GM18909 (cell line): Measurements from ENCODE around the gene AHDC1.

Experiments
- ATAC-seq: cut with Tn5 transposase; IDR thresholded peaks from one replicate; pipeline ENCODE4 v1.9.1; 2021; ENCODE audit warnings: mild to moderate bottlenecking; ENCODE audit not compliant: unreplicated experiment, poor library complexity

The AHDC1 gene

GRCh38 chr1:27600498-27601175, 3.3 kb downstream of the AHDC1 start:
- no peak for ATAC-seq

DNA sequence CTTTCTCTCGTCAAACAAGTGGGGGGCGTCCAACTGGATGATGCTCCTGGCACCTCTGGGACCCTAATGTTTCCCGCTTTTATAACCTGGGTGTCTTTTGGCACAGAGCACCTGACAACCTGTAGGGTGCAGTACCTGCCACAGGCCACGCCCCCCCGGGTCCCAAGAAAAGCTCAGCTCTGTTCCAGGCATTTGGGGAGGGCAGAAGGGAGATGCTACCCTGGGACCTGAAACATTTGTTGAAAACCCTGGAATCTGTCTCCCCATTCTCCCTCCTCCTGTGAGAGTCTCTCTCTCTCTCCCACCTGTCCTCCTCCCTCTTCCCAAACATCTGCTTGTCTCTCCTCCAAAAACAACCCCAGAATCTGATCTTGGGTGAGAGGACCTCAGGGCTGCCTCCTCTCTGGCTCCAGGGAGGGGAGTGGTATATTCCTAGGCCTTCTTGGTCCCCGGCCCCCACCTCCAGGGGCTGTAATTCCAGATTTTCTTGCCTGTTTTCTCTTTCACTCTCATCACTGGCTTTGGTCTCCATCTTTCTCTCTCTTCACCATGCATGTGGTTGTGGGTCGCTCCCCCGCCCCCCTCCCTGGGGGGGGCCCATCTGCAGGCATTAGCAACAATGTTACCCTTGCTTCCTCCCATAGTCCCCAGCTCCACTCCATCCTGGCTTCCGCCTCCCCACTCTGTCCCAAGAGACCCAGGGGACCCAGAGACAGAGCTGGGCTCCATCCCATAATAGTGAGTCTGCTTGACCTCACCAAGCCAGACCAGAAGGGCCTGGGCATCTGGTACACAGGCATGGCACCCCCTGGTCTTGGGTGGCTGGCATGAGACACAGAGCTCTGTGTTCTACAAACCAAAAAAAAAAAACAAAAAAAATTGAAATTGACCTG, 4.1 kb downstream of the AHDC1 start:
- ATAC-seq, result no peak

GRCh38 chr1:27598902-27599528, 4.9 kb downstream of the AHDC1 start:
- no peak for ATAC-seq

DNA sequence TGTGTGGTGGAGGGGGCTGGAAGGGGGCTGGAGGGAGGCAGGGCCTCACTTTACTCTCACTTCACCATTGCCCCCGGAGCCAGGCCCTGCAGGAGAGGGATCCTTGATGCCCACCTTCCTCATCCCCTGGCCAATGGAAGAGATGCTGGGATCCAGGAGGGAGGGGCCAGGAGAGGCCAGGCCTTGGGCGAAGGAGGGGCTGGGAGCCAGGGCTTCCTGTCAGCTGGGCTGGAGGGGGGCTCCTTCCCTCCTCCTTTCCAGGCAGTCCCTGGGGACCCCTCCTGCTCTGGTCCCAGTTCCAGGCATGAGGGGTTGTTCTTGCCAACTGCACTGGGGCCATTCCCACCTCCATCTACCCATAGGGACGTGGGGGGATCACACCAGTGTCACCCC, 5.7 kb downstream of the AHDC1 start:
- ATAC-seq, result no peak

GRCh38 chr1:27597516-27598294, 6.2 kb downstream of the AHDC1 start:
- ATAC-seq, result no peak

GRCh38 chr1:27596986-27597385, 7.0 kb downstream of the AHDC1 start:
- ATAC-seq, result no peak

- ATAC-seq, result no peak
Measured at GRCh38 chr1:27596261-27596660, 7.7 kb downstream of the AHDC1 start.

DNA sequence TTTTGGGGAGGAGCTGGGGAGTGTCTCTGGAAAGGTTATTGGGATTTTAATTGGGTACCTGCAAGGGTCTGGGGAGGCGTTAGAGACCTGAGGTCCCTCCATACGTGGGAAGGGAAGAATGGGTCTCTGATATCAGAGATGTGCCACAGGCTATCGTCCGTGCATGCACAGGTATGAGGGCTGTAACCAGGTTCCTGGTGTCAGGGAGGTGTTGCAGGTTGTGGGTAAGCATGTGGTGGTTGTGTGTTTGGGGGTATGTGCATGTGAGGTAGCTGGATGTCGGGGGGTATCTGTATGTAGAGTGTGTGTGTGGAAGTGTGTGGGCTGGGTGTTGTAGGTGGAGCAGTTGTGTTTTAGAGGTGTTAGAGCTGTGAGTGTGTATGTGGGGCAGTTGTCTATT, 8.3 kb downstream of the AHDC1 start:
- no peak for ATAC-seq

DNA sequence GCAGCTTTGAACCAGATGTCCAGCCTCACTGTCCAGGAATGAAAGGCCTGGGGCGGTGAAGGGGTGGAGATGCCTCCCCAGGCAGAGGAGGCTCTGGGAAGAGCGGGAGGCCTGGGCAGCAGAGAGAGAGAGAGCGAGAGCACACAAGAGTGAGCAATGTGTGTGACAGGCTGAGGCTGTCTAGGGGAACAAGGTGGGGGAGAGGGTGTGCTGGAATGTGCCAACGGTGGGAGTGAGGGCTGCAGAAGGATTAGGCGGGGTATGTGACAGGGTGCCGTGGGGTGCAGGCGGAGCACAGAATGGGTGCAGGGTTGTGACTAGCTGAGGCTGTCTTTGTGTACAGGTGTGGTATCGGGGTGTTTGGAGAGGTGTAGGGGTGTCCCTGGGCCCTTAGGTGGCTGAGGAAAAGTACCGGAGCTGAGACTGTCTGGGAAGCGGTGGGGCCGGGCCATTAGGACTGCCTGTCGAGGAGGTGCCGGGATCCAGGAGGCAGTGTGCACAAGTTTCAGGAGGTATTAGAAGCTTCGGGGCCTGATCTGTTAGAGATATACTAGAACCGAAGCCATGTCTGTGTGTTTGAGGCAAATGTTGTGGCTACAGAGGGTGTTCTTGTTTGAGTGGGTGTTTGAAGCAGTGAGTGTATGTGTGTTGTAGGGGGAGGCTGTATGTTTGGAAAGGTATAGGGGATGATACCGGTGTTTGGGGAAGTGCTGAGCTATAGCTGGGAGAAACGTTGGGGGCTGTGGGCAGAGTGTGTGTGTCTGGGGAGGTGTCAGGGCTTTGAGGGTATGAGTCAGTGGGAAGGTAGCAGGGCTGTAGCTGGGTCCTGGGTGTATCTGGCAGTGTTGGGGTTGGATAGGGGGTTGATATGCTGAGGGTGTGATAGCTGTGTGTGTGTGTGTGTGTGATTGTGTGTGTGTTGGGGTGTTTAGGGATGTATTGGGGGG, 9.1 kb downstream of the AHDC1 start:
- ATAC-seq, result no peak

- ATAC-seq, result no peak
Measured at GRCh38 chr1:27593678-27594563, 10.0 kb downstream of the AHDC1 start.

DNA sequence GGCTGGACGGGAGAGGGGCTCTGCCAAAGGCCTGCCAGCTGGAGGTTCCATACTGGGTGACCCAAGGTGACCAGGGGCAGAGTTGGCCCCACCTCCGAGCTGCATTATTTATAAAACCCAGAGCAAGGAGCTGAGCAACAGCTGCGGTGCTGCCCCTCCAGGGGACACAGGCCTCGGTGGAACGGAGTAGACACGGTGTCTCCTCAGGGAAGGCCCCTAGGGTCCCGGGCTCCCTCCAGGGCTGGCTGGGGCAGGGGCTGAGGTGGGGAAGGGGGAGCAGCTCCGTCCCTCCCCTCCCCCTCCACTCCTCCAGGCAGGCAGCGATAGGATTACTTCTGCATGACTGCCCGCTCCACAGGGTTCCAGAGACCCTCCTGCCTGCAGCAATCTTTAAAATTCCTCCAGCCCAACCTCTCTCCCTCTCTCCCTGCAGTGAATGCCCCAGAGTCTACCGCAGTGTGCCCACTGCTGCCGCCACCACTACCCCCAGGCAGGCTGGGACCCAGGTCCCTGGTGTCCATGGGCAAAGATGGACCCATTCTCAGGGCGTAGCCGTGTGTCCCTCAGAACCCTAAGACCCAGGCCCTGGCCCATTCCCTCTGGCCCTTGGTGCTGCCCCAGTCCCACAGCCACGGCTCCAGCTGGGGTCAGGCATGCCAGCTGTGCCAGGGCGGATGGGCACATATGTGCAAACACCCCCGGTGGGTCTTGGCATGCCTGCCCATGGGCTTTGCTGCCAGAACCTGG, 10.8 kb downstream of the AHDC1 start:
- ATAC-seq, result no peak

- no peak for ATAC-seq
Measured at GRCh38 chr1:27592232-27592930, 11.6 kb downstream of the AHDC1 start.

DNA sequence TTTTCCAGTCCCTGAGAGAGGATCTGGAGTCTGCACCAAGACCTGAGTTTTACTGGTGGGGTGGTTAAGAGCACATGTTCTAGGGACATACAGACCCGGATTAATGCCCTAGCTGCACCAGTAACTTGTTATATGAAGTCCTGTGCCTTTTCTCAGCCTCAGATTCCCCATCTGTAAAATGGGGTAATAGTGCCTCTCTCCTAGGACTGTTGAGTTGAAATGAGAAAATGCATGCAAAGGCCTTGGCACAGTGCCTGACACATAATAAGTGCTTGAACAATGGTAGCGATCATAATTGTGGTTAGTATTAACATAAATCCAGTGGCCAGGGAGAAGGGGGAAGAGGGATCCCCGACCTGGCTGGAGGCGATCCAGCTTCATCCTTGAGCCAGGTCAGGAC, 12.3 kb downstream of the AHDC1 start:
- ATAC-seq, result no peak

DNA sequence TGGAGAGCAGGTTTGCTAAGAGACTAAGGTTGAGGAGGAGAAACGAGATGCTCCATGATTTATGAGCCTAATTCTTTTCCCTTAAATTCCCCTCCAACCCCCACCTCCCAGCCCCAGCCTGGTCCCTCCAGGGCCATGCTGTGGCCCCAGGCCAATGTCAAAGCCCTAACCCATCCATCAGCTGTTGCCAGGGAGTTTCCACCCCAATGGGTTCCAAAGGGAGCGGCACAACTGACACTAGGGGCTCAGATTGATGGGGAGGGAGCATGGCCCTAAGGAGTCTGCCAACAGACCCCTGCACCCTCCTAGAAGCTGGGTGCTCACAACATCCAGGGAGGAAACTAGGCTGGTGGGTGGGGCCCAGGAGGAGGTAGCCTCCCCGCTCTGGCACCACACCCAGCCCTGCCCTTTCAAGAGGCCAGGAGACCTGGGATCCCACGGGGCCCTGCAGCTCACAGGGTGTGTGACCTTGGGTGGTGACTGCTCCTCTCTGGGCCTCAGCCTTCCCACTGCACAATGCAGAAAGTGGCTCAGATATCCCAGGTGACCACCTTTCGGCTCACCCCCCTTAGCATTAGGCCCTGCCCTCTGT, 12.9 kb downstream of the AHDC1 start:
- ATAC-seq, result no peak

DNA sequence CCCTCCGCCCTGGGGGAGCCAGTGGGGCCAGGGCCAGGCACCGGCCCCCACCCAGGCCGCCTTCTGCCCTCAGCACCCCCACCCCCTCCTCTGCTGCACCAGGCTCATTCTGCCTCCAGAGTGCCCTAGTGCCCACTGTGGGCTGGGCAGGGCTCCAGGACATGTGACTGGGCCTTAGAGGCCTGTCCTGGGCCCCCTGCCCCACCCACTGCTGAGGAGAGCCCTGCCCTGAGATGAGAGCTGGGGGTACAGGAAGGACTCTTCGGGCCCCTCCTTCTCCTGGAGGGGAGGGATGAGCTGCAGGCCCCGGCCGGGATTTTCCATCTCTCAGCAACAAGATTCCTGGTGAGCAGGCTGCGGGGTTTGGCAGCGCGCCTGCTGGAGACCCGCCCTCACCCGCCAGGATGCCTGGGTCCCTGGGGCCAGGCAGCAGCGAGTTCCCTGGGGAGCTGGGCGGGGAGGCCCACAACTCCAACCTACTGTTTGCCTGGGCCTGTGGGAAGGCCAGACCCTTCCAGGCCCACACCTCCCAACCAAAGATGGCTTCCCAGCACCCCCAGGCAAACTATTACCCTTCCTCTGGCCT, 14.0 kb downstream of the AHDC1 start:
- ATAC-seq, result no peak

DNA sequence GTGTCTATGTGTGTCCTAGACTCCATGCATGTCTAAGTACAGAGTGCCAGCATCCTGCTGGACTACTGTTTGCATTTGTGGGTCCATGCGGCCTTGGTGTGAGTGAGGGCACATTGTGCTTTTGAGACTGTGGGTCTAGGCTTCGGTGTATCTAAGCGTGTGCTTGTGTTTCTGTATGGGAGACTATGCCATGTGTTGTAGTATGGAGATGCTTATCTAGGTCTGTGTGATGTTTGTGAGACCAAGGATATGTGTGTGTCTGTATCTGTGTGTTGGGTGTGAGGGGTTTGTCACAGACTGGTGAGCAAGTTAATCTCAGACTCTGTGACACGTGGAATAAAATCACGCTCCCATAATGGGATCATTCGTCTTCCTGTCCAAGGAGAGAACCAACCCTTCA, 14.5 kb downstream of the AHDC1 start:
- ATAC-seq, result no peak
